ENCODE data around the gene LRRTM2. TPM values are rescaled to one million over a fixed set of nuclear protein-coding genes. Genes with fewer than 3 reads are reported as not detected.

Gene LRRTM2, protein sequence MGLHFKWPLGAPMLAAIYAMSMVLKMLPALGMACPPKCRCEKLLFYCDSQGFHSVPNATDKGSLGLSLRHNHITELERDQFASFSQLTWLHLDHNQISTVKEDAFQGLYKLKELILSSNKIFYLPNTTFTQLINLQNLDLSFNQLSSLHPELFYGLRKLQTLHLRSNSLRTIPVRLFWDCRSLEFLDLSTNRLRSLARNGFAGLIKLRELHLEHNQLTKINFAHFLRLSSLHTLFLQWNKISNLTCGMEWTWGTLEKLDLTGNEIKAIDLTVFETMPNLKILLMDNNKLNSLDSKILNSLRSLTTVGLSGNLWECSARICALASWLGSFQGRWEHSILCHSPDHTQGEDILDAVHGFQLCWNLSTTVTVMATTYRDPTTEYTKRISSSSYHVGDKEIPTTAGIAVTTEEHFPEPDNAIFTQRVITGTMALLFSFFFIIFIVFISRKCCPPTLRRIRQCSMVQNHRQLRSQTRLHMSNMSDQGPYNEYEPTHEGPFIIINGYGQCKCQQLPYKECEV
- total RNA-seq = 67.6 TPM

DNA sequence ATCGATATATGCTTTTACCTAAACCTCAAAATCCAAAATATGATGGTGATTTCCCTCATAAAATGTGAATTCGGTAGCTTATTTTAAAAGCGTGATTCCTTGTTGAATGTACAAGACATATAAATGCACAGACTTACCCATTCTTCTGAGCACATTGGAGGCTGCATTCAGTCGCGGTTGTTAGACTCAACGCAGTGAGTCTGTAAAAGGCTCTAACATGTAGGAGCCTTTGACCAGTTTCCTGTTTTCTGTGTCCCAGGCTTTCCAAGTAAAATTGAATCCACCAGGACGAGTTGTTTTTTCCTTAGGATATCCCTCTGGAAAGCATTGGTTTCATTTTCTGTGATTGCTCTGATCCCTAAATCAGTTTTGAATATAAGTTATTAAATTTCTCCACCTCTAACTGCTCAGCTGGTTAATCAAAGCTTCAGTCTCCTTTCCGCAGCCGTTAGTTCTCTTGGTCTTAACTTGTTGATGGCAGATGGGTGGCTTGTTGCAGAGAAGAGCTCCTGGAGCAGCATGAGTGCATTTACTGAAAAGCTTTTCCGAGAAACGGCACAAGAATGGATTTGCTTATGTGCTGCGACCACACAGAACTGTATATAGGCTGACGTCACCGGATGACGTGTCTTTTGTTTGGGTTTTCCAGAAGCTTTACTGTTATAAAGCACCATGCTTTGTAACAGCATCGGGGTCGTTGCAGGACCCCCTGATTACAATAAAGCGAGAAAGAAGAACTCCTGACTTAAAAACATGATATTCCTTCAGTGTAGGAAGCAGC is at the start of gene LRRTM2:
TSS of gene LRRTM2 (minus strand) at position 565 of the 781 bp plus-strand sequence. CDS start at position 141, 424 bp downstream.

Other genes with a start within 250 kb of the LRRTM2 start
- gene CTNNA1, start 121.9 kb downstream of the LRRTM2 start, total RNA-seq = 172 TPM

All from diencephalon (tissue), 1 donor.